ENCODE data around the gene UPK3BL1. TPM values are rescaled to one million over a fixed set of nuclear protein-coding genes. Genes with fewer than 3 reads are reported as not detected.
"Not testable (repeated sequence)": the region's sequence is repeated elsewhere in the genome, so short reads cannot be mapped to it uniquely, and the experiment has no call there.

Gene UPK3BL1
- total and polyA plus RNA-seq, 2 of the 8 experiments (the other 6 are each of a cell fraction or from before 2014, with no cell fraction given) = 6.4 to 16.1 TPM

DNA sequence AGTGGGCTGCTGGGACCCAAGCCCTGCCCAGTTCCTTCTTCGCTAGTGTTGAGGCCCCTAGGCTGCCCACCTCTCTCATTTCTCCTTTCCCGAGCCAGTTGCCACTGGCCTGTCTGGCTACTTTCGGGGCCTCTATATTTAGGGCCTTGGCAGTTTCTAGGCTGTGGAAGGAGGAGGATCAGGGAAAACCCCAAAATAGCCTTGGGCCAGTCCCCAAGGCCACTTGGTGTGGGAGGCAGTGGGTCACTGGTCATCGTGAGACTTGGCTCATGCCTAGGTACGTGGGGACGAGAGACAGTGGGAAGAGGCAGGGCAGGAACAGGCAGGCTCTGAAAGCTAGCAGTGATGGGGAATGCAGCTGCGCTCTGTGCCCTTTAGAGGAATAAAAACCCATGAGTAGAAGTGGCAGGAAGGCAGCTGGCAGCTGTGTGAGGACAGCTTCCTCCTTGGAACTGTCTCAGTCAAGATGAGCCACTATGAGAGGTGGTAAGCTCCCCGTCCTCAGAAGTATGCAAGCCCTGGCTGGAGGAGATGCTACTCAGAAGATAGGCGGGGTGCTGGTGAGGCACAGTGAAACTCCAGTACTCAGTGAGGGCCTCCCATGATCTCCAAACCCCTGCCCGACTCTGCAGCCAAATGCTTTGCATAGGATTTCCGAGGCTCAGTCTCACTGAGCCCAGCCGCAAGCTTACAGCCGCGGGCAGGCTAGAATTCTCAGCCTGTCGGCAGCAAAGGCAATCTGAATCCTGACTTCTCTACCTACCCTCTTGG, 28.8 kb downstream of the UPK3BL1 start:
- H2BK15ac ChIP-seq (ENCODE audit: low read length); H4K8ac ChIP-seq (ENCODE audit: extremely low read depth, insufficient read depth, low read length); H3K36me3 ChIP-seq (ENCODE audit: control insufficient read depth in 2 of 4, insufficient read depth in 4 of 4, low read length in 3 of 4); H3K9ac ChIP-seq (replicated peaks in 1 of 4; ENCODE audit: extremely low read depth in 1 of 4, low read depth in 3 of 4, low read length in 3 of 4); H3K27me3 ChIP-seq (replicated peaks in 1 of 4; ENCODE audit: control insufficient read depth in 3 of 4, extremely low read depth in 1 of 4, insufficient read depth in 3 of 4, low read length in 3 of 4); H2BK12ac ChIP-seq (ENCODE audit: low read depth, low read length); H3K23ac ChIP-seq (ENCODE audit: insufficient read length); H3K4ac ChIP-seq (replicated peaks; ENCODE audit: insufficient read length, low read depth, low read length); H4K20me1 ChIP-seq (replicated peaks in 1 of 2; ENCODE audit: control insufficient read depth in 1 of 2, insufficient read depth in 2 of 2, low read length in 2 of 2); H3K79me1 ChIP-seq (ENCODE audit: low read depth, low read length); H3K23me2 ChIP-seq (ENCODE audit: low read depth, low read length); H3K4me1 ChIP-seq (replicated peaks in 1 of 4; ENCODE audit: control insufficient read depth in 3 of 4, insufficient read depth in 4 of 4, low read length in 3 of 4); H4K5ac ChIP-seq (ENCODE audit: insufficient read length, low read depth, low read length); H3K27ac ChIP-seq (ENCODE audit: low read depth, low read length); H3K4me3 ChIP-seq (ENCODE audit: extremely low read depth in 1 of 4, insufficient read depth in 2 of 4, low read depth in 3 of 4, low read length in 4 of 4); H4K91ac ChIP-seq (replicated peaks; ENCODE audit: insufficient read length, low read length); H3K79me2 ChIP-seq (ENCODE audit: control insufficient read depth in 1 of 2, insufficient read depth in 2 of 2, low read length in 2 of 2); H2BK5ac ChIP-seq (ENCODE audit: low read depth, low read length); FAIRE-seq; H3K4me2 ChIP-seq (ENCODE audit: insufficient read depth in 1 of 2, low read depth in 2 of 2, low read length in 2 of 2); CTCF ChIA-PET (ENCODE audit: partially characterized antibody); H3K14ac ChIP-seq (ENCODE audit: insufficient read length); H3K18ac ChIP-seq (ENCODE audit: extremely low read depth, low read length); H2BK120ac ChIP-seq (replicated peaks; ENCODE audit: low read depth, low read length); H2AK5ac ChIP-seq (ENCODE audit: low read depth, low read length); H2AFZ ChIP-seq (ENCODE audit: low read length); H3K56ac ChIP-seq (replicated peaks; ENCODE audit: insufficient read length, low read depth, low read length); H3K9me3 ChIP-seq (ENCODE audit: insufficient read depth in 2 of 2, low read depth in 1 of 2, low read length in 1 of 2); H2BK20ac ChIP-seq (ENCODE audit: low read length); POLR2A ChIA-PET (ENCODE audit: partially characterized antibody): not testable (repeated sequence)
- WGBS, 2 experiments (ENCODE audit: extremely low coverage in 1 of 2, insufficient coverage in 1 of 2, insufficient read length in 1 of 2, insufficient replicate concordance in 2 of 2, low coverage in 1 of 2, low lambda C conversion rate in 2 of 2, missing lambda C conversion rate in 1 of 2) = 100% methylated on average over 2 of the region's 15 CpGs; no CpG with 5 or more reads in 1 of the 2 experiments
- DNase-seq (ENCODE audit: low read depth in 1 of 2, low spot score in 2 of 2) = peak in 1 of 2 experiments; percentile 51

Measured in H1 (cell line).